Hematopoietic multipotent progenitor cell treated with erythropoietin and hydrocortisone succinate and interleukin-3 and kit ligand, for 4 days (in vitro differentiated cells): ENCODE data around the gene DCDC2B.

Source experiments
- DNase-seq: peaks from one replicate; pipeline ENCODE4 v3.0.0-alpha.2; 2015

The DCDC2B gene

GRCh38 chr1:32197074-32197473, 11.8 kb upstream of the DCDC2B start:
- DNase-seq = no peak

- DNase-seq = no peak
These were observed 11.1 kb upstream of the DCDC2B start for GRCh38 chr1:32197837-32198236.

- no peak for DNase-seq
These were observed 10.4 kb upstream of the DCDC2B start for GRCh38 chr1:32198237-32199042.

- no peak for DNase-seq
These were observed 9.7 kb upstream of the DCDC2B start for GRCh38 chr1:32199043-32199716.

GRCh38 chr1:32199717-32200072, 9.2 kb upstream of the DCDC2B start:
- DNase-seq = no peak

GRCh38 chr1:32200226-32201010, 8.5 kb upstream of the DCDC2B start, which contains the start of gene CCDC28B:
Gene CCDC28B (plus strand): TSS chr1:32200595. CDS start chr1:32201936, 1,341 bp downstream.
- DNase-seq = peak; percentile 68

GRCh38 chr1:32201011-32201855, 7.7 kb upstream of the DCDC2B start:
- DNase-seq = peak; percentile 95

- no peak for DNase-seq
These were observed 3.9 kb upstream of the DCDC2B start for GRCh38 chr1:32204943-32205361.

- peak; percentile 93 for DNase-seq
These were observed 3.2 kb upstream of the DCDC2B start, which contains the start of gene IQCC for GRCh38 chr1:32205401-32206370. Gene IQCC (plus strand): TSS chr1:32205671. CDS start chr1:32205682, 11 bp downstream.

- no peak for DNase-seq
These were observed 420 bp upstream of the DCDC2B start for GRCh38 chr1:32208469-32208868.

GRCh38 chr1:32215629-32216480, 7.0 kb downstream of the DCDC2B start:
- peak; percentile 85 for DNase-seq

- DNase-seq = no peak
These were observed 7.7 kb downstream of the DCDC2B start for GRCh38 chr1:32216566-32216965.

- DNase-seq = no peak
These were observed 10.1 kb downstream of the DCDC2B start for GRCh38 chr1:32219022-32219421.

- no peak for DNase-seq
These were observed 12.1 kb downstream of the DCDC2B start for GRCh38 chr1:32220746-32221580.

- DNase-seq = no peak
These were observed 12.7 kb downstream of the DCDC2B start for GRCh38 chr1:32221581-32221979.

GRCh38 chr1:32221980-32222755, 13.3 kb downstream of the DCDC2B start, which contains the start of the genes EIF3I and TMEM234:
Gene EIF3I (plus strand): TSS chr1:32222407. CDS start chr1:32222442, 35 bp downstream.
Gene TMEM234 (minus strand): TSS chr1:32222353. CDS start chr1:32222322, 31 bp downstream.
- DNase-seq = peak; percentile 97

- no peak for DNase-seq
These were observed 14.8 kb downstream of the DCDC2B start for GRCh38 chr1:32223683-32224082.

- no peak for DNase-seq
These were observed 15.4 kb downstream of the DCDC2B start for GRCh38 chr1:32224285-32224684.
